Upper lobe of left lung (tissue), 6 donors: ENCODE measurements around the gene NSL1. TPM values are rescaled to one million over a fixed set of nuclear protein-coding genes. Genes with fewer than 3 reads are reported as not detected.
A peak's percentile ranks its signal among the peaks of the same experiment; 100 is the strongest.
"Not testable (repeated sequence)": the region's sequence is repeated elsewhere in the genome, so short reads cannot be mapped to it uniquely, and the experiment has no call there.

ENCODE experiments used
- ATAC-seq, 2 donors: fragments of 200-7000 bp; cut with Tn5 transposase; one replicate each; pipeline ENCODE4 v1.9.1; 2022; ENCODE audit warnings: mild to moderate bottlenecking in 2 of 2, moderate library complexity in 2 of 2; ENCODE audit not compliant: low FRiP score in 2 of 2
- DNase-seq, 2 donors: peaks; one replicate each; pipeline ENCODE4 v3.0.0-alpha.2; 2019 to 2020
- H3K27ac ChIP-seq, 4 donors: fragments of 200-600 bp; sonication (generic); one replicate each; pipeline ENCODE4 v1.5.1; 2016 to 2019
- H3K27me3 ChIP-seq, 4 donors: fragments of 200-600 bp; sonication (generic); one replicate each; pipeline ENCODE4 v1.5.1; 2017 to 2019
- H3K36me3 ChIP-seq, 4 donors: fragments of 200-600 bp; sonication (generic); one replicate each; pipeline ENCODE4 v1.5.1; 2016 to 2019
- H3K4me1 ChIP-seq, 4 donors: fragments of 200-600 bp; sonication (generic); one replicate each; pipeline ENCODE4 v1.5.1; 2018 to 2019
- H3K4me3 ChIP-seq, 4 donors: fragments of 200-600 bp; sonication (generic); one replicate each; pipeline ENCODE4 v1.5.1; 2017 to 2019; ENCODE audit warnings: mild to moderate bottlenecking in 2 of 4, moderate library complexity in 1 of 4
- H3K9me3 ChIP-seq, 4 donors: fragments of 200-600 bp; sonication (generic); one replicate each; pipeline ENCODE4 v1.5.1; 2018 to 2019
- EP300 ChIP-seq, 4 donors: sonication (generic); formaldehyde crosslinking; IDR thresholded peaks; one replicate each; pipeline ENCODE4 v1.5.1; 2017; ENCODE audit warnings: antibody characterized with exemption in 4 of 4, control low read depth in 2 of 4
- POLR2A ChIP-seq, 4 donors: fragments of 450-650 bp; IDR thresholded peaks; one replicate each; pipeline ENCODE4 v1.5.1; 2016 to 2017; ENCODE audit warnings: antibody characterized with exemption in 4 of 4, mild to moderate bottlenecking in 2 of 4
- POLR2AphosphoS5 ChIP-seq, 2 donors: sonication (generic); formaldehyde crosslinking; IDR thresholded peaks; one replicate each; pipeline ENCODE4 v1.5.1; 2017; ENCODE audit warnings: antibody characterized with exemption in 2 of 2
- WGBS, 2 donors: methylation state at CpG; one replicate each; pipeline ENCODE4 v1.1.5; 2017 to 2018; 5-methylcytosine and 5-hydroxymethylcytosine counted together
- total RNA-seq, 6 donors: library from RNA; depleted of rRNA in 4 of 6; stranded (reverse); fragments of >200 nt in 4 of 6; gene quantifications; one replicate each; pipeline versions ENCODE4 v1.1.0 to v1.2.1, GENCODE V29; 2016 to 2021
- TF ChIP-seq, protein P1 (sequence below), 6 experiments: fragments of 450-650 bp in 4 of 6; fragments of 200-600 bp in 2 of 6; sonication (generic) in 2 of 6; IDR thresholded peaks; one replicate each; pipeline ENCODE4 v1.5.1; 2016 to 2019; ENCODE audit warnings: antibody characterized with exemption in 6 of 6
- donor health status: DM: no; HTN: no; CAD: no; lungs with moderate emphysema.
- donor health status: DM: no; HTN: yes; CAD: no; lungs with severe emphysema.

Gene NSL1, protein sequence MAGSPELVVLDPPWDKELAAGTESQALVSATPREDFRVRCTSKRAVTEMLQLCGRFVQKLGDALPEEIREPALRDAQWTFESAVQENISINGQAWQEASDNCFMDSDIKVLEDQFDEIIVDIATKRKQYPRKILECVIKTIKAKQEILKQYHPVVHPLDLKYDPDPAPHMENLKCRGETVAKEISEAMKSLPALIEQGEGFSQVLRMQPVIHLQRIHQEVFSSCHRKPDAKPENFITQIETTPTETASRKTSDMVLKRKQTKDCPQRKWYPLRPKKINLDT
- total RNA-seq, result 10 to 100 TPM; 26.5 to 44.5 (median 34.1) TPM

DNA sequence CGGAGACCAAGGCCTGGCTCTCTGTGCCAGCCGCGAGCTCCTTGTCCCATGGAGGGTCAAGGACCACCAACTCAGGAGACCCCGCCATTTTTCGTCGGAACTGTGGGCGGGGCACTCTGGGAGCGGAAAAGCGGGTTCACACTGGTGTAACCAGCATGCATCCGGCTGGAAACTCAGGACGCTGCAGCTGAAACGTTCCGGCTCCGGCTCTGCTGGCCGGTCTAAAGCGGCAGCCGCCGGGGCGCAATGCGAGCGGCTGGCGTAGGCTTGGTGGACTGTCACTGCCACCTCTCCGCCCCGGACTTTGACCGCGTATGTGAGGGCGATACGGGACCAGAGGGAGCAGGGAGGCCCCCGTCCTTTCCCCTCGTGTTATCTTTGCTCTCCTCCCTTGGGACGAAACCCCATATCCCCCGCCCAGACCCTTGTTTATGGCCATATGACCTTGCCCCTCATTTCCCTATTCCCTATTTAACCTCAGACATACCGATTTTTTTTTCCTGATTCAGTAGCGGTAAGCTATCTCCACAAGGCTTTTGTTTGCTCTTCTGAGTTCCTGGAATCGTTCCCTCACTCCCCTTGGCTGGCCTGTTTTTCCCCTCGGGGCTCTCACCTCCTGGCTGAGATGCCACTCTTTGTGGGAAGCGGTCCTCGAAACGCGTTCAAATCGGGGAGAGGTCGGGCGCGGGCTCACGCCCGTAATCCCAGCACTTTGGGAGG lies at the start of gene NSL1, which contains the start of gene TATDN3:
Gene NSL1, minus strand, starts transcription at position 102 of the 720 bp plus-strand sequence. Its CDS starts 14 bp downstream, at position 88.
Gene TATDN3, plus strand, starts transcription at position 219 of the 720 bp plus-strand sequence. Its CDS starts 28 bp downstream, at position 247.
- Histone ChIP-seq H3K9me3 (peaks cover 0 to 4% (median 0%) of the 10 kb centered on the region in 4 donors), H3K36me3 (peaks cover 0 to 9% (median 5%) of the 10 kb centered on the region in 4 donors), H3K27ac (peak within 1 kb of the TSS; percentile 88 to 97 (median 92)), H3K4me1 (peaks cover 18 to 37% (median 25%) of the 10 kb centered on the region in 4 donors), H3K27me3 (no peaks in the 10 kb centered on the region), H3K4me3 (peak within 1 kb of the TSS; percentile 52 to 97 (median 78))
- TF ChIP-seq EP300 (IDR thresholded peaks at IDR 0.05), result no peak
- peak; percentile 24 to 90 (median 78) for TF ChIP-seq POLR2A (IDR thresholded peaks at IDR 0.05)
- TF ChIP-seq, protein P1, sequence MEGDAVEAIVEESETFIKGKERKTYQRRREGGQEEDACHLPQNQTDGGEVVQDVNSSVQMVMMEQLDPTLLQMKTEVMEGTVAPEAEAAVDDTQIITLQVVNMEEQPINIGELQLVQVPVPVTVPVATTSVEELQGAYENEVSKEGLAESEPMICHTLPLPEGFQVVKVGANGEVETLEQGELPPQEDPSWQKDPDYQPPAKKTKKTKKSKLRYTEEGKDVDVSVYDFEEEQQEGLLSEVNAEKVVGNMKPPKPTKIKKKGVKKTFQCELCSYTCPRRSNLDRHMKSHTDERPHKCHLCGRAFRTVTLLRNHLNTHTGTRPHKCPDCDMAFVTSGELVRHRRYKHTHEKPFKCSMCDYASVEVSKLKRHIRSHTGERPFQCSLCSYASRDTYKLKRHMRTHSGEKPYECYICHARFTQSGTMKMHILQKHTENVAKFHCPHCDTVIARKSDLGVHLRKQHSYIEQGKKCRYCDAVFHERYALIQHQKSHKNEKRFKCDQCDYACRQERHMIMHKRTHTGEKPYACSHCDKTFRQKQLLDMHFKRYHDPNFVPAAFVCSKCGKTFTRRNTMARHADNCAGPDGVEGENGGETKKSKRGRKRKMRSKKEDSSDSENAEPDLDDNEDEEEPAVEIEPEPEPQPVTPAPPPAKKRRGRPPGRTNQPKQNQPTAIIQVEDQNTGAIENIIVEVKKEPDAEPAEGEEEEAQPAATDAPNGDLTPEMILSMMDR (IDR thresholded peaks at IDR 0.05), result peak in 1 of 6 experiments; percentile 25
- peak; percentile 92 to 95 for TF ChIP-seq POLR2AphosphoS5 (IDR thresholded peaks at IDR 0.05)
- ATAC-seq, result peak; percentile 98 to 99
- WGBS, 2 donors, result 1% methylated on average over 30 to 46 of the region's 46 CpGs
- DNase-seq, result peak; percentile 92 to 93

- DNase-seq, result no peak
- no peaks in the 10 kb centered on the region for H3K9me3 ChIP-seq
- no peak overlapping the region for H3K4me3 ChIP-seq
- no peak overlapping the region for H3K27ac ChIP-seq
- TF ChIP-seq POLR2A (IDR thresholded peaks at IDR 0.05) (no peak), EP300 (IDR thresholded peaks at IDR 0.05) (no peak), POLR2AphosphoS5 (IDR thresholded peaks at IDR 0.05) (no peak)
- TF ChIP-seq, protein P1 (IDR thresholded peaks at IDR 0.05), result no peak
- ATAC-seq, result no peak
- no peaks in the 10 kb centered on the region for H3K36me3 ChIP-seq
- WGBS, 2 donors, result 92 to 95% methylated on average over 5 of the region's 5 CpGs
- H3K27me3 ChIP-seq, result no peaks in the 10 kb centered on the region
- no peaks in the 10 kb centered on the region for H3K4me1 ChIP-seq
Measured at GRCh38 chr1:212838145-212838544, 46.6 kb upstream of the NSL1 start.

DNA sequence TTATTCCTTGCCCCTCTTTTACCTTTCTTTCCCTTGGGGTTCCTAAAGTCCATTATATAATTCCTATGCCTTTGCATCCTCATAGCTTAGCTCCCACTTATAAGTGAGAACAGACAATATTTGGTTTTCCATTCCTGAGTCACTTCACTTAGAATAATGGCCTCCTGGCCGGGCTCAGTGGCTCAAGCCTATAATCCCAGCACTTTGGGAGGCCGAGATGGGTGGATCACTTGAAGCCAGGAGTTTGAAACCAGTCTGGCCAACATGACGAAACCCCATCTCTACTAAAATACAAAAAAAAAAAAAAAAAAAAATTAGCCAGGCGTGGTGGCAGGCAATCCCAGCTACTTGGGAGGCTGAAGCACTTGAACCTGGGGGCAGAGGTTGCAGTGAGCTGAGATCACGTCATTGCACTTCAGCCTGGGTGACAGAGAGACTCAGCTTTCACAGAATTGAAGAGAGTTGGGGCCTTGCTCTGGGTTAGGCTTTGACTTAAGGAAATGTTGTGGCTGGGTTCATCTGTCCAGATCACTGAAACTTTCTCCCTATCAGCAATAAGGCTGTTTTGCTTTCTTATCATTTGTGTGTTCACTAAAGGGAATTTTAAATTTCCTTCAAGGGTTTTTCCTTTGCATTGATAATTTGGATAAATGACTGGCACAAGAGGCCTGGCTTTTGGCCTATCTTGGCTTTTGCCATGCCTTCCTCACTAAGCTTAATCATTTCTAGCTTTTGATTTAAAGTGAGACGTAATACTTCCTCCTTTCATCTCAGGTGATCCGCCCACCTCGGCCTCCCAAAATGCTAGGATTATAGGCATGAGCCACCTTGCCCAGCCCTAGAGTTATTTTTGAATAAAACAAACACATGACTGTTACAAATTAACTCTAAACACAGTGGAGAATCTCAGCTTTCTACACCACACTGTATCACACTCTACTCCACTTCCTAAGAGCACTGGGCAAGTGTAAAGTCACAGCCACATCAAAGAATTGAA lies 41.9 kb upstream of the NSL1 start:
- not testable (repeated sequence) for H3K4me3 ChIP-seq, H3K36me3 ChIP-seq, H3K9me3 ChIP-seq, H3K4me1 ChIP-seq, H3K27me3 ChIP-seq
- WGBS, 2 donors, result 66 to 70% methylated on average over 8 of the region's 8 CpGs
- peak overlapping the region; percentile 24 to 52 (median 34) for H3K27ac ChIP-seq
- ATAC-seq, result peak; percentile 58 to 87
- peak in 1 of 2 donors; percentile 72 for DNase-seq

- Histone ChIP-seq H3K4me1 (no peaks in the 10 kb centered on the region), H3K4me3 (no peak overlapping the region), H3K27me3 (no peaks in the 10 kb centered on the region), H3K9me3 (peaks cover 0 to 15% (median 13%) of the 10 kb centered on the region in 4 donors), H3K36me3 (no peaks in the 10 kb centered on the region), H3K27ac (no peak overlapping the region)
- DNase-seq (no peak), ATAC-seq (no peak)
- WGBS, 2 donors, result 83 to 94% methylated on average over 2 of the region's 2 CpGs
- TF ChIP-seq, protein P1 (IDR thresholded peaks at IDR 0.05), result no peak
- TF ChIP-seq POLR2AphosphoS5 (IDR thresholded peaks at IDR 0.05), result no peak
- TF ChIP-seq POLR2A (IDR thresholded peaks at IDR 0.05), result no peak
- TF ChIP-seq EP300 (IDR thresholded peaks at IDR 0.05), result no peak
Measured at GRCh38 chr1:212828395-212828794, 36.8 kb upstream of the NSL1 start.
